ENCODE data around the gene LCLAT1.
"Not testable (repeated sequence)": the region's sequence is repeated elsewhere in the genome, so short reads cannot be mapped to it uniquely, and the experiment has no call there.

LCLAT1 gene

GRCh38 chr2:30453498-30453897 lies 6.5 kb downstream of the LCLAT1 start:
- DNase-seq (ENCODE audit: low read depth in 1 of 2, low spot score in 1 of 2), result no peak

DNA sequence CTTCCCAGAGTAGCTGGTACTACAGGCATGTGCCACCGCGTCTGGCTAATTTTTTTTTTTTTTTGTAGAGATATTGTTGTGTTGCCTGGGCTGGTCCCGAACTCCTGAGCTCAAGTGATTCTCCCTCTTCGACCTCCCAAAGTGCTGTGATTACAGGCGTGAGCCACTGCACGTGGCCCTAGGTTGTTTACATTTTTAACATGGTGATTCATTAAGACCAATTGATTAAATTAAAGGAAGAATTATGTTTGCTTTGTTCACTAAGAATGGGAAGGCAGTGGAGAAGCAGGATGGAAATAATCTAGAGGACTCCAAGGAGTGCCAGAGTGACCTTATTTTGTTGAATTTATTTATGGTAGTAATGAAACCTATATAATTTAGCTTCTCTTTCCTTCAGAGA lies 7.5 kb downstream of the LCLAT1 start:
- no peak for DNase-seq (ENCODE audit: low read depth in 1 of 2, low spot score in 1 of 2)

- no peak for DNase-seq (ENCODE audit: low read depth in 1 of 2, low spot score in 1 of 2)
These were observed 8.2 kb downstream of the LCLAT1 start for GRCh38 chr2:30455114-30455738.

- no peak for DNase-seq (ENCODE audit: low read depth in 1 of 2, low spot score in 1 of 2)
These were observed 9.1 kb downstream of the LCLAT1 start for GRCh38 chr2:30456106-30456505.

- DNase-seq (ENCODE audit: low read depth in 1 of 2, low spot score in 1 of 2), result no peak
These were observed 9.5 kb downstream of the LCLAT1 start for GRCh38 chr2:30456579-30456978.

GRCh38 chr2:30457296-30457695 lies 10.2 kb downstream of the LCLAT1 start:
- DNase-seq (ENCODE audit: low read depth in 1 of 2, low spot score in 1 of 2), result no peak

GRCh38 chr2:30459140-30459539 lies 12.1 kb downstream of the LCLAT1 start:
- no peak for DNase-seq (ENCODE audit: low read depth in 1 of 2, low spot score in 1 of 2)

DNA sequence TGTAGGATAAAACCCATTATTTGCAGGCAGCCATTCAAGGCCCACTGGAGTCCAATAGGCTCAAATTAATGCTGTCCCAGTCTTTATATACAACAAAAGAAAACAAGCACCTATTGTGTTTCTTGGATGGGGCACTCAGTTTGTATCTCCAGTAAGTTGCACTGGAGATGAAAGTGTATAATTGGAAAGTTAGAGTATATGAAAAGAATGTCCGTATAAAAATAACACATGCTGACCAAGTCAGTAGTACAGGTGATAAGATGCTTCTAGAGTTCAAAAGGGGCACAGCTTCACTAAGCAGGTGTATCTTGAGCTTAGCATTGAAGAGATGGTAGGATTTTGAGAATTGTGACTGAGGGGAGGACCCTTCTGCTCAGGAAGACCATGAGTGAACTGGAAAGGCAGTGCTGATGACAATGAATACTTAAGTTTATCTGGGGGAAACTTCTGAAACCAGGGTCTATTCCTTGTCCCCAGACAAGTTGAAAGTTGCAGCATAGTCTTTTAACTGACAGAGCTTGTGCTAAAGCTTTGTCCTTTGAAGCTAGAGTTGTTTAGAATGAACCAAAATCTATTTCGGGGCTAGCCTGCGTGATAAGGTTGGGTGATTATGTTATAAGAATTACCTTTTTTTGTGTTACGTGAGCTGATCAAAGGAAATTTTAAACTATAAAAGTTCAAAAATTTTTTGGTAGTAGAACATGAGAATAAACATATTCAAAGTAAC lies 15.2 kb downstream of the LCLAT1 start:
- DNase-seq (ENCODE audit: low read depth in 1 of 2, low spot score in 1 of 2), result no peak

DNA sequence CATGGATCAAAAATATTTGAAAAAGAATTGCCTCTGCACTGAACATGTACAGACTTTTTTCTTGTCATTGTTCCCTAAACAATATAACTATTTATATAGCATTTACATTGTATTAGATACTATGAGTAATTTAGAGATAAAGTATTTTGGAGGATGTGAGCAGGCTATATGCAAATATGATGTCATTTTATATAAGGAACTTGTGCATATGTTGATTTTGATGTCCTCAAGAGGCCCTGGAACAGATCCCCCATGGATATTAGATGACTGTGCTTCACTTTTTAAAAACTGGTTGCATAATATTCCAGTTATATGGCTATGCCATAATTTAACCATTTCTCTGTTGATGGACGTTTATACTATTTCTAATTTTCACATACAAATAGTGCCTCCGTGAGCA lies 16.5 kb downstream of the LCLAT1 start:
- no peak for DNase-seq (ENCODE audit: low read depth in 1 of 2, low spot score in 1 of 2)

DNA sequence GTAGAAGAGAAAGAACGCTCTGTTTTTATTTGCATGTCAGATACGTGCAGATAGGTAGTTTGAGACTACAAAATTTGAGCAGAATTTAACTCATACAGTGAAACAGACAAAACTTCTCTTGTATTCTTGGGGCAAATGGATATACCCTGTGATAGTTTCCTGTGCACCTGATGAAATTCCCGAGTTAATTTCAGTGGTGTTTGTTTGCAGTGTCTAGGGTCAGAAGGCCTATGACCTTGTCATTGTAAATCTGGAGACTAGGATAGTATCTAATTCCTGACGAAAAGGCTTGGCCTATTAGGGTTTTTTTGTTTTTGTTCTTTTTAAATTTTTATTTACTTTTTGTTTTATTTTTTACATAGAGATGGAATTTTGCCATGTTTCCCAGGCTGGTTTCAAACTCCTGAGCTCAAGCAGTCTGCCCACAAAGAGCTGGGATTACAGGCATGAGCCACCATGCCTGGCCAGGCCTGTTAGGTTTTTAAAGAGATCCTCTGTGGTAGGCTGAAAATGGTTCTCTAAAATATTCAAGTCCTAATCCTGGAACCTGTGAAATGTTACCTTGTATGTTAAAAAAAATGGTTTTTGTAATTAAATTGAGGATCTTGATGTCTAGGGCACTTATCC lies 17.6 kb downstream of the LCLAT1 start:
- DNase-seq (ENCODE audit: low read depth in 1 of 2, low spot score in 1 of 2), result no peak

DNA sequence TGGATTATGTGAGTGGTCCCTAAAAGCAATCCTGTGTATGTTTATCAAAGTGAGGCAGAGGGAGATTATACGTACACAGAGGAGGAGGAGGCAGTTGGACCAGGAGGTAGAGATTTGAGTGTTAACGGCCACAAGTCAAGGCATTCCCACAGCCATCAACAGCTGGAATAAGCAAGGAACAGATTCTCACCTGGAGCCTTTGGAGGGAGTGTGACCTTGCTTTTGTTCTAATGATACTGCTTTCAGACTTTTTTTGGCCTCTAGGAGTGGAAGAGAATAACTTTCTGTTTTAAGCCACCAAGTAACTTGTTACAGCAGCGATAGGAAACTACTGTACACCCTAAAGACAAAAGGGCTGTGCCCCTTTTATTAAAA lies 18.1 kb downstream of the LCLAT1 start:
- no peak for DNase-seq (ENCODE audit: low read depth in 1 of 2, low spot score in 1 of 2)

DNA sequence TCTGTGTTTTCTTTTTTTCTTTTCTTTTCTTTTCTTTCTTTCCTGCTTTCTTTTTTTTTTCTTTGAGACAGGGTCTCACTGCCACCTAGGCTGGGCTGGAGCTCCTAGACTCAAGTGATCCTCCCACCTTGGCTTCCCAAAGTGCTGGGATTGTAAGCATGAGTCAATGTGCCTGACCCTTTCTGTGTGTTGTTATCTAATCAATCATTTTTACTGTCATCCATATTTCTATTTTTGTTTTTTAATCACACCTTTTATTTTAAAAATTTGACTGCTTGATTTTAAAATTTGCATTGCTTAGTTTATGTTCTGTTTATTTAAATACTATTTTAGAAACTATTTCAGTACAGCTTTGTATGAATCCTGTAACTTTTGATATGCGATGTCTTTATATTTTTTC lies 19.2 kb downstream of the LCLAT1 start:
- no peak for DNase-seq (ENCODE audit: low read depth in 1 of 2, low spot score in 1 of 2)

GRCh38 chr2:30467062-30467826 lies 20.2 kb downstream of the LCLAT1 start:
- DNase-seq (ENCODE audit: low read depth in 1 of 2, low spot score in 1 of 2), result not testable (repeated sequence)

DNA sequence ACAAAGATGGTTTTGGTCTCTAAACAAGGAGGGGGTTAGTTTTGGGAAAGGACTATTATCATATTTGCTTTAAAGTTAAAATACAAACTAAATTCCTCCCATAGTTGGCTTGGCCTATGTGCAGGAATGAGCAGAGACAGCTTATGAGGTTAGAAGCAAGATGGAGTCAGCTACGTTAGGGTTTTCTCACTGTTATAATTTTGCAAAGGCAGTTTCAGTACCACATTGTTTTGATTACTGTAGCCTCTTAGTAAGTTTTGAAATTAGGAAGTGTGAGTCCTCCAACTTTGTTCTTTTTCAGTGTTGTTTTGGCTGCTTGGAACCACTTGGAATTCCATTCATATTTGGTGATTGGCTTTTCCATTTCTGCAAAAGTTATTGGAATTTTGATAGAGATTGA lies 23.4 kb downstream of the LCLAT1 start:
- DNase-seq (ENCODE audit: low read depth in 1 of 2, low spot score in 1 of 2), result no peak

- DNase-seq (ENCODE audit: low read depth in 1 of 2, low spot score in 1 of 2), result no peak
These were observed 25.3 kb downstream of the LCLAT1 start for GRCh38 chr2:30472326-30472725.

GRCh38 chr2:30475542-30475941 lies 28.5 kb downstream of the LCLAT1 start:
- no peak for DNase-seq (ENCODE audit: low read depth in 1 of 2, low spot score in 1 of 2)

- DNase-seq (ENCODE audit: low read depth in 1 of 2, low spot score in 1 of 2), result no peak
These were observed 29.6 kb downstream of the LCLAT1 start for GRCh38 chr2:30476636-30477035.

DNA sequence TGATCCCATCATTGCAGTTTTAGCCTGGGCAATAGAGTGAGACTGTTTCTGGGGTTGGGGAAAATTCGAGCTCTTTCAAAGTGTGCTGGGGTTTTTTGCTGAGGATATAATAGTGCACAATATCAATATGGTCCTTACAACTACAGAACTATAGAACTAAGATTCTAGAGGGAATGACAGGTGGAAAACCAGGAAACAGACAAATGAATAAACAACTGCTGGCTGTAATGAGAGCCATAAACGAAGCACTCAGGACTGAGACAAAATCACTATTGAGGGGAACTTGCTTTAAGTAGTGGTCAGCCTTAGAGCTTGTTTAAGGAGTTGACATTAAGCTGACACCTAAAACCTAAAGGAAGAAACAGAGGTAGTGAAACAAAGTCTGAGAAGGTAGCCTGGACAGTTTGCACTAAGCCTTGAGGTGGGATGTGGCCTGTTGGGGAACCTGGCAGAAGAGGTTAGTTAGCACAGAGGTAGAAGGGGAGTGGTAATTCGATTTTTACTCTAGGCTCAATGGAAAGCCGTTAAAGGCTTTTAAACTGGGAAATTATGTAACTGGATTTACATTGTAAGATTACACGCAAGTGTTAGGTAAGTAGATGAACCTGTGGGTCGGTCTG lies 33.8 kb downstream of the LCLAT1 start:
- DNase-seq (ENCODE audit: low read depth in 1 of 2, low spot score in 1 of 2), result no peak

DNA sequence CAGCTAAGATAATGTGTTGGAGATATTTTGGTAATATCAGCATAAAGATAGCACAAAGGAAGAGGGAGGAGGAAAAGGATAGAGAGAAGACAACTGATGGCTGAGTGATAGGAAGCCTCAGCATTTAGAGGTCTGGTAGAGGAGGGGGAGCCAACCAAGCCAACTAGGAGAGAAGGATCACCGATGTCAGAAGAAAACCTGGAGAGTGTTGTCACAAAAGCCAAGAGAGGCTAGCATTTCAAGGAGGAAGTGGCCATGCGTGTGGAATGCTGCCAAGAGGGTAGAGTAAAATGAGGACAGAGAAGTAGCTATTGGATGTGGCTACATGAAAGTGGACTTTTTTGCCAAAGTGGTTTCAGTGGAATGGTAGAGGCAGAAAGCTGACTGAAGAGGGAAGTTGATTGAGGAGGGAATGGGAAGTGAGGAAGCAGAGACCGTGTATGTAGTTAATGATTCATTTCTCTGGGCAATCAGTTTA lies 34.3 kb downstream of the LCLAT1 start:
- no peak for DNase-seq (ENCODE audit: low read depth in 1 of 2, low spot score in 1 of 2)

DNA sequence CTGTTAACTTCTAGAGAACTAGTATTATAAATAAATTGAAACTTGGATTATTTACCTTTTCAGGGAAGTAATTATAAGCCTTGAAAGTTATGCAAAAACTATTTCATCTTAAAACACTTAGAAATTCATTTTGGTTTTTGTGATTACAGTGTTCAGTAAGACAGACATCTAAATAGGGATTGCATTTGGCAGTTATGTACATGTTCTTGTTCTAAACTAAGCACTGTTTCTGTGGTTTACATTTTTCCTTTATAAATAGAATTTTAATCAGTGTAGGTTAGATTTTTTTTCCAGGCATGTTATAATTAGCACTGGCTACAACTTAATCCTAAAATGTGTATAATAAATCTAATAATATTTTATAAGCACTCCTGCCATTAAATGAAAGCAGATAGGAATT lies 35.0 kb downstream of the LCLAT1 start:
- DNase-seq (ENCODE audit: low read depth in 1 of 2, low spot score in 1 of 2), result no peak

- DNase-seq (ENCODE audit: low read depth in 1 of 2, low spot score in 1 of 2), result no peak
These were observed 37.1 kb downstream of the LCLAT1 start for GRCh38 chr2:30484145-30484544.

Measured in stimulated activated CD4-positive, alpha-beta T cell treated with anti-CD3 and anti-CD28 coated beads, Interleukin-15, amount 100 ng/mL, for 1 hour (primary cell).